SK-N-SH (cell line): ENCODE data around the gene TAC3.

ENCODE experiments used
- CHD2 ChIP-seq: fragments of 150-350 bp; IDR thresholded peaks from 2 replicates; pipeline ENCODE4 v1.6.1; 2018; ENCODE audit warnings: low read length; ENCODE audit not compliant: partially characterized antibody
- FOXJ3 ChIP-seq: sonication (generic); formaldehyde crosslinking; IDR thresholded peaks from 2 replicates; pipeline ENCODE4 v1.5.1; 2020; ENCODE audit warnings: mild to moderate bottlenecking, missing genetic modification reagents
- JUND ChIP-seq: IDR thresholded peaks from 2 replicates; pipeline ENCODE4 v1.4.0; 2012
- POLR2AphosphoS5 ChIP-seq: IDR thresholded peaks from 2 replicates; pipeline ENCODE4 v1.6.1; 2012; ENCODE audit warnings: low read depth, low read length
- TCF12 ChIP-seq: IDR thresholded peaks from 2 replicates; pipeline ENCODE4 v1.4.0; 2012
- YY1 ChIP-seq: IDR thresholded peaks from 2 replicates; pipeline ENCODE4 v1.4.0; 2012; ENCODE audit warnings: low read depth, mild to moderate bottlenecking
- TF ChIP-seq, protein P1 (sequence below): IDR thresholded peaks from 2 replicates; pipeline ENCODE4 v1.4.0; 2012; ENCODE audit warnings: low read depth, borderline replicate concordance
- TF ChIP-seq, protein P2 (sequence below): fragments of 200-600 bp; sonication (generic); IDR thresholded peaks from 2 replicates; pipeline ENCODE4 v1.6.1; 2017; ENCODE audit warnings: antibody characterized with exemption, mild to moderate bottlenecking, moderate library complexity
- TF ChIP-seq, protein P3 (sequence below): IDR thresholded peaks from 2 replicates; pipeline ENCODE4 v1.4.0; 2012; ENCODE audit warnings: low read depth

DNA sequence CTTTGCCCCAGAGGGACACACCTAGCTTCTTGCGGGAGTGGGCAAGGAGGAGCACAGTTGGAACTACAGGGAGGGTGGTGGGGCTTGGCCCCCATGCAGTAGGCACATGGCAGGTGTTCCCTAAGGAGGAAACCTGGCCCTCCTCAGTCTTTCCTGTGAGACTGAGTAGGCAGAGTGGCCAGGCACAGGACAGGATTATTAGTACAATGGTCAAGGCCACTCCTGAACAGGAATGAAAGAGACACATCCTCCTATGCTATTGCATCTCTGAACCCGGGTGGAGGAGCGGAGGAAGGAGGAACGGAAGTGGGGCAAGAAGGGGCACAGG is 32.8 kb upstream of the TAC3 start:
- TF ChIP-seq, protein P1, sequence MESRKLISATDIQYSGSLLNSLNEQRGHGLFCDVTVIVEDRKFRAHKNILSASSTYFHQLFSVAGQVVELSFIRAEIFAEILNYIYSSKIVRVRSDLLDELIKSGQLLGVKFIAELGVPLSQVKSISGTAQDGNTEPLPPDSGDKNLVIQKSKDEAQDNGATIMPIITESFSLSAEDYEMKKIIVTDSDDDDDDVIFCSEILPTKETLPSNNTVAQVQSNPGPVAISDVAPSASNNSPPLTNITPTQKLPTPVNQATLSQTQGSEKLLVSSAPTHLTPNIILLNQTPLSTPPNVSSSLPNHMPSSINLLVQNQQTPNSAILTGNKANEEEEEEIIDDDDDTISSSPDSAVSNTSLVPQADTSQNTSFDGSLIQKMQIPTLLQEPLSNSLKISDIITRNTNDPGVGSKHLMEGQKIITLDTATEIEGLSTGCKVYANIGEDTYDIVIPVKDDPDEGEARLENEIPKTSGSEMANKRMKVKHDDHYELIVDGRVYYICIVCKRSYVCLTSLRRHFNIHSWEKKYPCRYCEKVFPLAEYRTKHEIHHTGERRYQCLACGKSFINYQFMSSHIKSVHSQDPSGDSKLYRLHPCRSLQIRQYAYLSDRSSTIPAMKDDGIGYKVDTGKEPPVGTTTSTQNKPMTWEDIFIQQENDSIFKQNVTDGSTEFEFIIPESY, result no peak
- TF ChIP-seq, protein P2, sequence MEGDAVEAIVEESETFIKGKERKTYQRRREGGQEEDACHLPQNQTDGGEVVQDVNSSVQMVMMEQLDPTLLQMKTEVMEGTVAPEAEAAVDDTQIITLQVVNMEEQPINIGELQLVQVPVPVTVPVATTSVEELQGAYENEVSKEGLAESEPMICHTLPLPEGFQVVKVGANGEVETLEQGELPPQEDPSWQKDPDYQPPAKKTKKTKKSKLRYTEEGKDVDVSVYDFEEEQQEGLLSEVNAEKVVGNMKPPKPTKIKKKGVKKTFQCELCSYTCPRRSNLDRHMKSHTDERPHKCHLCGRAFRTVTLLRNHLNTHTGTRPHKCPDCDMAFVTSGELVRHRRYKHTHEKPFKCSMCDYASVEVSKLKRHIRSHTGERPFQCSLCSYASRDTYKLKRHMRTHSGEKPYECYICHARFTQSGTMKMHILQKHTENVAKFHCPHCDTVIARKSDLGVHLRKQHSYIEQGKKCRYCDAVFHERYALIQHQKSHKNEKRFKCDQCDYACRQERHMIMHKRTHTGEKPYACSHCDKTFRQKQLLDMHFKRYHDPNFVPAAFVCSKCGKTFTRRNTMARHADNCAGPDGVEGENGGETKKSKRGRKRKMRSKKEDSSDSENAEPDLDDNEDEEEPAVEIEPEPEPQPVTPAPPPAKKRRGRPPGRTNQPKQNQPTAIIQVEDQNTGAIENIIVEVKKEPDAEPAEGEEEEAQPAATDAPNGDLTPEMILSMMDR, result no peak
- TF ChIP-seq JUND (no peak), FOXJ3 (CRISPR knock-in tag) (no peak), CHD2 (no peak), POLR2AphosphoS5 (no peak), YY1 (no peak), TCF12 (no peak)
- TF ChIP-seq, protein P3, sequence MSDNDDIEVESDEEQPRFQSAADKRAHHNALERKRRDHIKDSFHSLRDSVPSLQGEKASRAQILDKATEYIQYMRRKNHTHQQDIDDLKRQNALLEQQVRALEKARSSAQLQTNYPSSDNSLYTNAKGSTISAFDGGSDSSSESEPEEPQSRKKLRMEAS, result no peak
